Gastrocnemius medialis (tissue), 4 donors: ENCODE results near the gene RNU1-1. TPM values are rescaled to one million over a fixed set of nuclear protein-coding genes. Genes with fewer than 3 reads are reported as not detected.
"Not testable (repeated sequence)": the region's sequence is repeated elsewhere in the genome, so short reads cannot be mapped to it uniquely, and the experiment has no call there.

Experiments used
- ATAC-seq, 2 donors: fragments of 150-250 bp; one replicate each; pipeline ENCODE4 v1.9.1; 2016
- DNase-seq, 2 donors: peaks; one replicate each; pipeline ENCODE4 v3.0.0-alpha.2; 2019
- H3K27ac ChIP-seq, 4 donors: fragments of 200-600 bp; sonication (generic); 1 replicate in 1 of 4; 2 replicates in 3 of 4; pipeline ENCODE4 v1.5.1; 2016 to 2018; ENCODE audit warnings: mild to moderate bottlenecking in 2 of 4, moderate library complexity in 1 of 4
- H3K27me3 ChIP-seq, 3 donors: fragments of 200-600 bp; sonication (generic) in 2 of 3; 1 replicate in 1 of 3; 2 replicates in 2 of 3; pipeline versions ENCODE4 v1.5.1 to v1.6.0; 2016 to 2019; ENCODE audit warnings: mild to moderate bottlenecking in 1 of 3, moderate library complexity in 1 of 3
- H3K36me3 ChIP-seq, 2 donors: fragments of 200-600 bp; sonication (generic) in 1 of 2; one replicate each; pipeline ENCODE4 v1.5.1; 2017 to 2018
- H3K4me1 ChIP-seq, 2 donors: fragments of 200-600 bp; sonication (generic) in 1 of 2; one replicate each; pipeline ENCODE4 v1.5.1; 2016 to 2017; ENCODE audit warnings: mild to moderate bottlenecking in 2 of 2
- H3K4me3 ChIP-seq, 4 donors: fragments of 200-600 bp; sonication (generic) in 3 of 4; 1 replicate in 1 of 4; 2 replicates in 3 of 4; pipeline ENCODE4 v1.5.1; 2016 to 2019; ENCODE audit warnings: mild to moderate bottlenecking in 2 of 4
- H3K9me3 ChIP-seq, 3 donors: fragments of 200-600 bp; sonication (generic) in 2 of 3; 1 replicate in 1 of 3; 2 replicates in 2 of 3; pipeline ENCODE4 v1.5.1; 2016 to 2019
- CTCF ChIP-seq, 5 experiments: fragments of 450-650 bp in 3 of 5; fragments of 200-600 bp in 2 of 5; sonication (generic) in 2 of 5; IDR thresholded peaks in 4 of 5; conservative IDR thresholded peaks in 1 of 5; 1 replicate in 4 of 5; 2 replicates in 1 of 5; pipeline ENCODE4 v1.5.1; 2016 to 2019; ENCODE audit warnings: antibody characterized with exemption in 5 of 5, mild to moderate bottlenecking in 3 of 5, moderate library complexity in 3 of 5
- POLR2A ChIP-seq, 2 donors: fragments of 450-650 bp; IDR thresholded peaks; one replicate each; pipeline ENCODE4 v1.6.1; 2017; ENCODE audit warnings: antibody characterized with exemption in 2 of 2, mild to moderate bottlenecking in 2 of 2, moderate library complexity in 2 of 2
- in situ Hi-C, 4 donors: fragments of 200-750 bp; cut with MboI; loops; one replicate each; pipeline versions ENCODE4 v1.15.0 to v1.8.0; 2017; ENCODE audit warnings: low sequenced_read_pairs in 4 of 4
- intact Hi-C: fragments of 100-400 bp; cut with DNase I; formaldehyde crosslinking; loops from one replicate; pipeline ENCODE4 v1.15.1; 2023; ENCODE audit warnings: low total_unique reads
- total RNA-seq, 4 donors: library from RNA; depleted of rRNA; stranded (reverse); fragments of >200 nt; gene quantifications; one replicate each; pipeline versions ENCODE4 v1.1.0 to v1.2.3, GENCODE V29; 2016

The RNU1-1 gene
- total RNA-seq, 4 donors from 2014 or later = under 0.01 TPM; not detected in 3

GRCh38 chr1:16498573-16499413, 15.3 kb downstream of the RNU1-1 start:
- Histone ChIP-seq H3K4me1 (peaks cover 0 to 9% of the 10 kb centered on the region in 2 donors), H3K9me3 (no peaks in the 10 kb centered on the region), H3K27me3 (no peaks in the 10 kb centered on the region), H3K4me3 (peak overlapping the region; percentile 67 to 89 (median 82)), H3K27ac (peak overlapping the region; percentile 65 to 84 (median 78)), H3K36me3 (no peaks in the 10 kb centered on the region)
- peak; percentile 67 to 76 for DNase-seq
- TF ChIP-seq CTCF (IDR thresholded peaks at IDR 0.05 in 4 of 5, conservative IDR thresholded peaks at IDR 0.05 in 1 of 5) = peak in 2 of 5 experiments; percentile 11 to 25
- TF ChIP-seq POLR2A (IDR thresholded peaks at IDR 0.05) = peak in 1 of 2 donors; percentile 23
- in situ Hi-C loops (no loop called here), intact Hi-C loops (loop anchor here (5.0 to 10.0 kb wide), 2 partner anchors 56 to 406 kb away; partner anchors contain the start of gene NECAP2)
- ATAC-seq = peak; percentile 88 to 90

- intact Hi-C loops = loop anchor here (5.0 to 10.0 kb wide), 2 partner anchors 56 to 407 kb away; partner anchors contain the start of gene NECAP2
- H3K27me3 ChIP-seq, ATAC-seq, in situ Hi-C loops, H3K4me1 ChIP-seq, H3K9me3 ChIP-seq, DNase-seq, H3K36me3 ChIP-seq: not testable (repeated sequence)
- Histone ChIP-seq H3K4me3 (peak overlapping the region; percentile 67 to 89 (median 82)), H3K27ac (peak overlapping the region in 3 of 4 donors; percentile 75 to 84 (median 82))
These were observed 16.0 kb downstream of the RNU1-1 start for GRCh38 chr1:16498047-16498446.

- in situ Hi-C loops, H3K4me1 ChIP-seq, ATAC-seq, H3K9me3 ChIP-seq, H3K36me3 ChIP-seq, H3K4me3 ChIP-seq, H3K27me3 ChIP-seq, DNase-seq, H3K27ac ChIP-seq: not testable (repeated sequence)
- intact Hi-C loops = loop anchor here (5.0 to 10.0 kb wide), 2 partner anchors 55 to 407 kb away; partner anchors contain the start of gene NECAP2
These were observed 16.6 kb downstream of the RNU1-1 start for GRCh38 chr1:16497474-16497904.

GRCh38 chr1:16493731-16494130, 20.4 kb downstream of the RNU1-1 start:
- in situ Hi-C loops = not testable (repeated sequence)

GRCh38 chr1:16492937-16493336, 21.1 kb downstream of the RNU1-1 start:
- ATAC-seq, in situ Hi-C loops, H3K36me3 ChIP-seq, H3K9me3 ChIP-seq, H3K4me1 ChIP-seq, H3K27ac ChIP-seq, H3K27me3 ChIP-seq, DNase-seq, H3K4me3 ChIP-seq: not testable (repeated sequence)
- intact Hi-C loops = loop anchor here (10.0 kb wide), 1 partner anchor 412 kb away; no protein-coding TSS in a partner anchor

More at GRCh38 chr1:16493731-16494130, 20.4 kb downstream of the RNU1-1 start:
- H3K4me1 ChIP-seq, H3K27ac ChIP-seq, H3K36me3 ChIP-seq, ATAC-seq, H3K9me3 ChIP-seq, H3K4me3 ChIP-seq, H3K27me3 ChIP-seq, DNase-seq: not testable (repeated sequence)
- intact Hi-C loops = loop anchor here (10.0 kb wide), 1 partner anchor 411 kb away; no protein-coding TSS in a partner anchor

- no peaks in the 10 kb centered on the region for H3K4me1 ChIP-seq
- in situ Hi-C loops = no loop called here
These were observed 22.9 kb downstream of the RNU1-1 start for GRCh38 chr1:16491056-16491675.

GRCh38 chr1:16489195-16489880, 24.7 kb downstream of the RNU1-1 start:
- H3K27ac ChIP-seq, H3K4me3 ChIP-seq, intact Hi-C loops, DNase-seq, H3K9me3 ChIP-seq, H3K4me1 ChIP-seq, in situ Hi-C loops, H3K27me3 ChIP-seq, ATAC-seq: not testable (repeated sequence)
- peaks cover 0 to 18% of the 10 kb centered on the region in 2 donors for H3K36me3 ChIP-seq

More at GRCh38 chr1:16491056-16491675, 22.9 kb downstream of the RNU1-1 start:
- no peaks in the 10 kb centered on the region for H3K27me3 ChIP-seq
- H3K9me3 ChIP-seq = no peaks in the 10 kb centered on the region
- H3K36me3 ChIP-seq = peaks cover 0 to 4% of the 10 kb centered on the region in 2 donors
- H3K4me3 ChIP-seq = no peak overlapping the region
- ATAC-seq = no peak
- intact Hi-C loops = loop anchor here (10.0 kb wide), 1 partner anchor 414 kb away; no protein-coding TSS in a partner anchor
- no peak for DNase-seq
- H3K27ac ChIP-seq = no peak overlapping the region
- TF ChIP-seq POLR2A (IDR thresholded peaks at IDR 0.05) (no peak), CTCF (IDR thresholded peaks at IDR 0.05 in 4 of 5, conservative IDR thresholded peaks at IDR 0.05 in 1 of 5) (no peak)

GRCh38 chr1:16487011-16487410, 27.1 kb downstream of the RNU1-1 start:
- in situ Hi-C loops, H3K27me3 ChIP-seq, H3K27ac ChIP-seq, intact Hi-C loops, H3K4me1 ChIP-seq, DNase-seq, ATAC-seq, H3K9me3 ChIP-seq, H3K4me3 ChIP-seq: not testable (repeated sequence)
- H3K36me3 ChIP-seq = peaks cover 0 to 23% of the 10 kb centered on the region in 2 donors

- H3K27me3 ChIP-seq, H3K4me1 ChIP-seq, in situ Hi-C loops, H3K9me3 ChIP-seq, H3K27ac ChIP-seq, intact Hi-C loops, DNase-seq, H3K4me3 ChIP-seq, ATAC-seq: not testable (repeated sequence)
- peaks cover 0 to 26% of the 10 kb centered on the region in 2 donors for H3K36me3 ChIP-seq
These were observed 27.8 kb downstream of the RNU1-1 start for GRCh38 chr1:16486316-16486715.
